Tracheal epithelial cell (primary cell): Measurements from ENCODE around the gene TXNRD3. TPM values are rescaled to one million over a fixed set of nuclear protein-coding genes. Genes with fewer than 3 reads are reported as not detected.

Source experiments
- total RNA-seq: library from RNA; depleted of rRNA; stranded (reverse); fragments of >200 nt; gene quantifications from 2 replicates; pipeline ENCODE4 v1.2.1, GENCODE V29; 2014

TXNRD3 gene
- total RNA-seq, result 12.3 and 15.8 TPM in 2 replicates

DNA sequence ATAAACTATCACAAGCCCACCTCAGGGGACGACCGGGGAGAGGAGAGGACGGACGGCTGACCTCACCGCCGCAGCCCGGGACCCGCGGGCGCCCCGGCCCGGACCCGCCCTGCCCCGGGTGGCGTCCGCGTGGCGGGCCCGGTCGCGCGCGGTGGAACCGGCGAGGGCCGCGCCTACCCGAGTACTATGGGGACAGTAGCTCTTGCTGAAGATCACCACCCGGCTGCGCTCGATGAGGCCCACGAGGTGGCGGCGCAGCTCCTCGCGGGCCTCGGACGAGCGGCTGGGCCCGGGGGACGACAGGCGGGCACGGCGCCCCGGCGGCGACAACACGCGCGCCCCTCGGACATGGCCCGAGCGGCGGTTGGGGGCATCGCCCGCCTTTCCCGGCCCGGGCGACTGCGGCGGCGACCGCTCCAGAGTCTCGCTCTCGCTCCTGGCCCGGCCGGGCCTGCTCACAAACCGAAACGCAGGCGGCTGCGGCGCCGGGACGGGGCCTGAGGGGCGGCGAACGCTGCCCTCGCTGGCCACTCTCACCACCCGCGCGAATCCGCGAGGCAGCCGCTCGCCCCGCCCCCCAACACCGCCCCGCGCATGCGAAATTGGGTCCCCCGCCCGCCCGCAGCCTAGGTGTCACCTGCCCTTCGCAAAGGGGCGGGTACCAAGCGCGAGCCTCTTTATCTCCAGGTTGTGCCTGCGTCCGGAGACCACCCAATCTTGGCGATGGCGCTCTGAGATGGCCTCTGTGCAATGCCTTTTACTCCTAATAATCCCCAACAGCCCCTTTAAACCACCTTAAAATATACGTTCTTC is at the start of gene TXNRD3:
TXNRD3 (minus strand) TSS at position 554 of the 813 bp plus-strand sequence.

DNA sequence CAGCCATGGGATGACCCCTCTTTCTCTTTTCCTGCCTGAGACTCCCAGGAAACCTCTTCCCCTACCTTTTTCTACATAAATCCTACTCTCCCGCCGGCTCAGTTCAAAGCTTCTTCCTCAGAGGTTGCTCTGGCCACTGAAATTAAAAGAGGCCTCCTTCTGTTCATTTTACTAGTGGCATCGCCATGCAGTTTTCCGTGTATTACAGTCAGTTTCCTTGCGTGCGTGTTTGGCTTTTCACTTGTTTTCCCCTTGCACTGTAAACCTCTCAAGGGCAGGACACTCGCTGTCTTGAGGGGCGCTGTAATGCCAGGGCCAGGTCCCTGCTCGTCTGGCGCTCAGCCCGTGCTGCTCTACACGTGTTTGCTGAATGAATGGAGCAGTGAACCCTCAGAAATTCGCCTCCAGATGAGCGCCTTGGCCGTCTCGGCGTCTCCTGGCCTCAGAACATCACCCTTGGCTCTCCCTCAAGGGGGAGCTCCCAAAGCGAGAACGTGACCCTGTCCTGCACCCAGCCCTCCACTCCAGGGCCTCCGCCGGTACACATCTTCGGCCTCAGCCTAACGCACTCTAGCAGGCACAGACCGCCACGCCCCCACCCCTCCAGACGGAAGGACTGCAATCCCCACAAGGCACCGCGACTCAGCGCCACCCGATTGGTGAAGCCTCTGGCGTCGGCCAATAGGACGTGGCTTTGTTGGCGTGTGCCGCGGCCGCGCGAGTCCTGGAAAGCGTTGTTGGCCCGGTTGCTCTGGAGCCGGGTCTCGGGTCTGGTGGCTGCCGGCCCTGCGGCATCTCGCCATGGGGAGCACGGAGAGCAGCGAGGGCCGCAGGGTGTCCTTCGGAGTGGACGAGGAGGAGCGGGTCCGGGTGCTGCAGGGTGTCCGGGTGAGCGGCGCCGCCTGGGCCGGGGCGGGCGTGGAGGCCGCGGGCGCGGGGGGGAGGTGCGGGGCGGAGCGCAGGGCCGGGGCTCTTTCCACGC is 48.9 kb upstream of the TXNRD3 start, which contains the start of gene CHCHD6:
CHCHD6 (plus strand) TSS at position 729 of the 982 bp plus-strand sequence; CDS start at position 802, 73 bp downstream.

DNA sequence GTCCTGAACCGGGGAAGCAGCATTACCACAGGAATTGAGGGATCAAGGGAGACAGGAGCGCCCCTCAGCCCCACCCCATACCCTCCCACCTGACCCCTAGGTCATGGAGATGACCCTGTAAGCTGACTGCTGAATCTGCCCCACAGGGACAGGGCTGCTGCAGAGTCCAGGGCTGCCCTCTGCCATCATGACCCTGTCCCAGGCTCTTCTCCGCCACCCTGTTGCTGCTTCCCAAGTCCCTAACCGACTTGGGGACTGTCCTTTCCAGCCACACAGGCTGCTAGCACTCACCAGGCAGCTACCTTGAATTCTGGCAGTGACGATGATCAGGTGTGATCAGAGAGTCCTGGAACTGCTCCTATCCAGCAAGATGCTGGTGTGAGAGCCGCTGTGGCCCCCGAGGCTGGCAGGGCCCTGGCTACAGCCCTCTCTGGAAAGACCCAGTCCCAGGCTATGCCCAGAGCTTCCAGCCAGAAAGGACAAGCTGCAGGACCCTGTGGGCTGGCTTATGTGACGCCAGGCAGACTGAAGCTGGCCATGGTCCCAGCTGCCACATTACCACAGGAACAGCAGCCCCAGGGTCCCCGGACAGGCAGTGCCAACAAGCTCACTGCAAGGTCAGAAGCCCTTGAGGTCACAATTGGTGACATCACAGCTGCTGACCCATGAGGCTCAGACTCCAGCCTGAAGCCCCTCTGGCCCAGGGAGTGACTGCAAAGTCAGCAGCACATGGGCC is 96.4 kb downstream of the TXNRD3 start, which contains the start of gene C3orf22:
C3orf22 (minus strand) TSS at position 597 of the 736 bp plus-strand sequence. CDS start 5,542 bp downstream, outside the sequence.

Other genes starting within 250 kb of the TXNRD3 start
- gene ZXDC, start 179.2 kb downstream of the TXNRD3 start, total RNA-seq, result 30.8 and 34.1 TPM in 2 replicates
- not detected in 2 replicates for gene UROC1, start 137.4 kb downstream of the TXNRD3 start, total RNA-seq
- 0.24 TPM in 1 of 2 replicates, not detected in the other for gene CHST13, start 131.0 kb downstream of the TXNRD3 start, total RNA-seq
- not detected in 2 replicates for gene C3orf22, start 96.2 kb downstream of the TXNRD3 start, total RNA-seq
- gene CHCHD6, start 49.1 kb upstream of the TXNRD3 start, total RNA-seq, result 17.6 and 23.7 TPM in 2 replicates